ENCODE data around the gene GYPA.
"Not testable (repeated sequence)": the region's sequence is repeated elsewhere in the genome, so short reads cannot be mapped to it uniquely, and the experiment has no call there.

GYPA gene

DNA sequence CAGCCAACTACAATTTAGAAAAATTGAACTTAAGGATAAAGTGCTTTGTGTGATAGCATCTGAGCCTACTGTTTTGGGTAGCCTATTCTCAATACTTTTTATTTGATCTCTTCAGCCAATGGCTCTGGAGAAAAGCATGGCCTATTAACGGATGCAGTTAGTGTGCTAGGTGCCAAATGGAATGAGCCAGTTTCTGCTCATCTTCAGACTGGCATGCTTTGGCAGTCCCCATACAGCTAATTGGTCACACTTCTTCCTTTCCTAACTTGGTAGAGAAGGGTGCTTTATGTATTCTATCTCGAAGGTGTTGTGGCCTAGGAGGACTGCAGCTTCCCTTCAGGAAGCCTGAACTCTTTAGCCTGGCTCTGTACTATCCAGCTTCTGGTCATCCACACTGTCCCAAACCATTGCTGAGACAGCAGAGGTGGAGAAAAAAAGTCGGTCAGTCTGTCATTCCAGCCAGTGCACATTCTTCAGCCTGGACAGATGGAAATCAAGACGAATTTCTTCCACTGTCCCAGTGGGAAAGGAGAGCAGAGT is 11.1 kb downstream of the GYPA start:
- not testable (repeated sequence) for H3K4me3 ChIP-seq (ENCODE audit: low read depth, low read length)

GRCh38 chr4:144128709-144129320 is 11.7 kb downstream of the GYPA start:
- not testable (repeated sequence) for H3K4me3 ChIP-seq (ENCODE audit: low read depth, low read length)

GRCh38 chr4:144125109-144125508 is 15.4 kb downstream of the GYPA start:
- H3K4me3 ChIP-seq (ENCODE audit: low read depth, low read length) = not testable (repeated sequence)

GRCh38 chr4:144123982-144124635 is 16.4 kb downstream of the GYPA start:
- not testable (repeated sequence) for H3K4me3 ChIP-seq (ENCODE audit: low read depth, low read length)

- not testable (repeated sequence) for H3K4me3 ChIP-seq (ENCODE audit: low read depth, low read length)
These were observed 17.2 kb downstream of the GYPA start for GRCh38 chr4:144123269-144123668.

GRCh38 chr4:144119752-144120151 is 20.8 kb downstream of the GYPA start:
- not testable (repeated sequence) for H3K4me3 ChIP-seq (ENCODE audit: low read depth, low read length)

GRCh38 chr4:144115519-144115918 is 25.0 kb downstream of the GYPA start:
- no peak overlapping the region for H3K4me3 ChIP-seq (ENCODE audit: low read depth, low read length)

DNA sequence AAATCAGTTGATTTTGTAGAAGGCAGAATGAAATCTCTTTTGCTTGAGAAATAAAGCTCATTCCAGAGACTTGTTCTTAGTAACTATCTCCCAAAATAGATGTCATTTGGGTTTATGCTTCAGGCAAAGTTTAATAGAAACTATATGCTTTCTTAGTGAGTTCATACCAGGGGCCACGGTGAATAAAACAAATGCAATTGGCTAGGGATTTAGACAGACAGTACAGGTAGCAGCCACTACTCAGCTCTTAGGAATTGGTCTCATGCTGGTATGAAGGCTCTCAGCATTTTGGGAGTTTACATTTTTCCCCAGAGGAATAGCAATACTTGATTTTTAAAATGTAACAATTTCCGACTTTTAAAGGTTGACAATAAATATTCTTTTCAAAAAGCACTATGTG is 27.0 kb downstream of the GYPA start:
- H3K4me3 ChIP-seq (ENCODE audit: low read depth, low read length) = no peak overlapping the region

DNA sequence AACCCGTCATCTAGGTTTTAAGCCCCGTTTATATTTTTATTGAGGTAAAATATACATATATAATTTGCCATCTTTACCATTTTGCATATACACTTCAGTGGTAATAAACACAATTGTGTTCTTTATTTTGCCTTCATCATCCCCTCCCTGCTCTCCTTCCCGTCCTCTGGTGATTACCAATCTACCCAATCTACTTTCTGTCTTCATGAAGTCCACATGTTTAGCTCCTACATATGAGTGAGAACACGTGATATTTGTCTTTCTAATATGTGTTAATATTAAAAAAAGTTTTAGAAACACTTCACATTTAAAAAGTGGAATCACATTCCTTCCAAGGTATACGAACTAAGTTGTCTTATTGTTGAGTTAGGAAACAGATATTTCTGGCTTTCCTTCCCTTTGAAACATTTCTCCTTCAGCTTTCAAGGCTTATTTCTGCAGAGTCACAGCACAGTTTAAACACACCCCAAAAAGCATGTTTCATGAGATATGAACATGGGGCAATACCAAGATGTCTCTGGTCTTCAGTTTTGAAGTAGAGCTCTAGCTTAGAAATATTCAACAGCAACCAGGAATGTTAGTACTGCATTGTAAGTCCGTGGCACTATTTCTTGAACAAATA is 35.9 kb downstream of the GYPA start:
- H3K4me3 ChIP-seq (ENCODE audit: low read depth, low read length) = no peak overlapping the region

DNA sequence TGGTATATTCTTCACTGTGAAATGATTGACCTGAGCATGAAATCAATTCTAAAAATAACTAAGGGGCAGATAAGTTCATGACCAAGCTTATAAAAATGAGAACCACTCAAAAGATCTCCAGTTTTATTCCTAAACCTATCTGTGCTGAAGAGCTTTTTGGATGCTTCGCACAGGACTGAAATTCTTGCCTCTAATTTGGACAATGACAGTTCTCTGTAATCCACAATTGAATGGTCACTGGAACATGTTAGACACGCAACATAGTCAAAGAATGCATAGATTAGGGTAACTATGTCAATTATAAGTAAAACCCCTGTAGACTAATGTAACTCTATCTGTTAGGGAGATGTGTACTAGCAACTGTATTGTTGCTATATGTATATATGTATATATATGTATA is 42.7 kb downstream of the GYPA start:
- not testable (repeated sequence) for H3K4me3 ChIP-seq (ENCODE audit: low read depth, low read length)

- H3K4me3 ChIP-seq (ENCODE audit: low read depth, low read length) = not testable (repeated sequence)
These were observed 46.5 kb downstream of the GYPA start for GRCh38 chr4:144093995-144094394.

GRCh38 chr4:144091181-144091580 is 49.3 kb downstream of the GYPA start:
- not testable (repeated sequence) for H3K4me3 ChIP-seq (ENCODE audit: low read depth, low read length)

DNA sequence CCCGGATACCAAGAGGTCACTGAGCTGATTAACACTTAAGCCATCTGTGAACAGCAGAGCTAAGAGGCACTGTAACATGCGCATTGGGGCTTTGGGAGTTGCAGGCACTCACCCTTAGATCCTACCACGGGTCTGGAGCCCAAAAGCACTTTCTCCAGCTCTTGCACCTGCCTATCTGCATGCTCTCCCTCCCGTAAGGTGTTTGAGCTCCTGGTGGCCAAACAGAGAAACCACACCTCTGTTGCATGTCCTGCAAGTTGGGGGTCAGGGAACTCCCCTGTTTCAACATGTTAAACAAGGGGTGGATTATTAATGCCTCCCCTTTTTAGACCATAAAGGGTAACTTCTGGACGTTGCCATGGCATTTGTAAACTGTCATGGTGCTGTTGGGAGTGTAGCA is 49.8 kb downstream of the GYPA start:
- H3K4me3 ChIP-seq (ENCODE audit: low read depth, low read length) = no peak overlapping the region

DNA sequence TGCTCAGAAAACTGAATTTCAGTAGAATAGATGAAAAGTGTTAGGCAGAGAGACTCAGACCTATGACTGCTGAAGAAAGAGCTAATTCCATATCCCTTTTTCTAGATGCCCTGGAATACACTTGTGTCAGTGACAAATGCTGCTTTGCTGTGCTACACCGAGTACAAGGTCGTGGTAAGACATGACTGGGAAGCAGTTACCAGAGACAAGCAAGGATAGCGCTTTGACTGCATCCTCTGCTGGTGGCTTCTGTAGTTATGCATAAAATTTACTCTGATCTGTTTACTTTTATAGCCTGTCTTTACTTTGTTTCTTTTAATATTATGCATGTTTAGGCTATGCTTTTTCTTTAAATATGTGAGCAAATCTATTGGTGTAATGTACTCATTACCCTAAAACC is 58.5 kb downstream of the GYPA start:
- H3K4me3 ChIP-seq (ENCODE audit: low read depth, low read length) = not testable (repeated sequence)

- not testable (repeated sequence) for H3K4me3 ChIP-seq (ENCODE audit: low read depth, low read length)
These were observed 60.4 kb downstream of the GYPA start for GRCh38 chr4:144080135-144080534.

DNA sequence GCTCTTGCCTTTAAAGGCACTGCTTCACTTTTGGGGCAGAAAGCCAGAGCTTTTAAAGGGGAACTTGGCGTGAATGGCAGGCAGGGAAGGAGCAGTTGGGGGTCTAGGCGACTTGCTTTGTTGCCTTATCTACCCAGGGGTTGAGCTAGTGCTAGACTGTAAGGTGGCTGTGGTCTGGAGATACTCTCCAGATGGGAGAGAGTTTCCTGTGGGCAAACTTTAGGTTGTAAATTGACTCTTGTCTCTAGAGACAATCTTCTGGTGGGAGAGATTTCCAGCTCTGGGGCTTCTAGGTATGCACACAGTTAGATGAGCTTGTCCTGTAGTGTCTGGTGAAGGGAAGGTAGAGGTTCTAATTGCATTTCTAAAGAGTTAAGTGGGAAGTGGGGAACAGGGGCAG is 61.8 kb downstream of the GYPA start:
- not testable (repeated sequence) for H3K4me3 ChIP-seq (ENCODE audit: low read depth, low read length)

- H3K4me3 ChIP-seq (ENCODE audit: low read depth, low read length) = not testable (repeated sequence)
These were observed 79.0 kb downstream of the GYPA start for GRCh38 chr4:144061556-144061955.

DNA sequence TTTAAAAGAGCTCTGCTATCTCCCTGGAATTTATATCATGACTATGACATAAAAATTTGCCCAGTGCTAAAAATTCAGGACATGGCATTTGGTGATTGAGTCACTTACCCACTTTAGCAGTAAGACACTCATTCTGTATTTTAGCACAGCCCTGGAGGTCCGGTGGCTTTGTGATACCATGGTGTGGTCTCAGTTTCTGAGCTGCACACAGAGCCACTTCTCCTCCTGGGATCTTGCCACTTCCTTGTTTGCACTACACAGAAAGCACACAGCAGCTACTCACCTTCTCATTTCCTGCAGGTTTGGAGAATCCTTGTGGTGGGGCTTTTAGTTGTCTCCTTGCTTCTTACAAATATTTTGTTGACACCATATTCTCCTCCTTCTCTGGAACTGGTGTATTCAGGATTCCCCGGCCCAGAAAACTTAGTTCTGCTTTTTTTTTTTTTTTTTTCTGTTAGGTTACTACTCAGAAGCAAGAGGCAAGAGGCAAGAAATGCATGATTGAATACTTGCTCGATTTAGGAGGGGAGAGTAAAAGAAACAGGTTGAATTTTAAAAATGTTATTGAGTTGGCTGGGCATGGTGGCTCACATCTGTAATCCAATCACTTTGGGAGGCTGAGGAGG is 80.2 kb downstream of the GYPA start:
- H3K4me3 ChIP-seq (ENCODE audit: low read depth, low read length) = not testable (repeated sequence)
